ENCODE results near the gene FOXJ2. TPM values are rescaled to one million over a fixed set of nuclear protein-coding genes. Genes with fewer than 3 reads are reported as not detected.

FOXJ2 gene
- total and polyA plus RNA-seq, 2 of the 4 experiments (the other 2 are of a cell fraction): 3.0 to 8.4 TPM

GRCh38 chr12:8075935-8076334 lies 43.4 kb downstream of the FOXJ2 start:
- Histone ChIP-seq H3K27me3 (ENCODE audit: control insufficient read depth, insufficient read depth, low read length) (no peaks in the 10 kb centered on the region), H3K14ac (replicated peaks; ENCODE audit: low read depth, low read length) (no peak overlapping the region), H3K56ac (ENCODE audit: extremely low read depth, insufficient read depth, low read length) (no peak overlapping the region), H2AFZ (replicated peaks; ENCODE audit: low read length, poor library complexity) (no peak overlapping the region), H3K4me2 (ENCODE audit: low read depth, low read length) (no peak overlapping the region), H4K91ac (ENCODE audit: insufficient read depth, low read depth, low read length) (no peak overlapping the region), H4K8ac (ENCODE audit: low read depth in 2 of 2, low read length in 2 of 2) (no peak overlapping the region), H2BK20ac (ENCODE audit: low read depth, low read length) (no peak overlapping the region), H3K9ac (ENCODE audit: low read depth, low read length) (no peak overlapping the region), H2BK5ac (ENCODE audit: low read depth, low read length, poor library complexity, severe bottlenecking) (no peak overlapping the region), H4K5ac (ENCODE audit: low read depth, low read length) (no peak overlapping the region), H3K4me1 (ENCODE audit: control insufficient read depth, insufficient read depth, low read length) (peaks cover 2% of the 10 kb centered on the region), H3K79me1 (ENCODE audit: low read depth in 1 of 2, low read length in 2 of 2) (no peaks in the 10 kb centered on the region), H2AK9ac (replicated peaks; ENCODE audit: low read depth, low read length, poor library complexity) (no peak overlapping the region), H3K4me3 (ENCODE audit: insufficient read depth, low read depth, low read length) (no peak overlapping the region), H3K18ac (ENCODE audit: low read depth, low read length) (no peak overlapping the region), H3K36me3 (ENCODE audit: control insufficient read depth, insufficient read depth, low read length) (no peaks in the 10 kb centered on the region), H3K4ac (ENCODE audit: low read depth, low read length) (no peak overlapping the region), H2BK120ac (ENCODE audit: low read depth, low read length) (no peak overlapping the region), H4K20me1 (ENCODE audit: insufficient read depth, low read length) (no peaks in the 10 kb centered on the region), H3K27ac (ENCODE audit: insufficient read depth, low read length) (no peak overlapping the region), H2BK15ac (ENCODE audit: low read depth, low read length) (no peak overlapping the region), H3K9me3 (ENCODE audit: control insufficient read depth, insufficient read depth, low read length) (no peaks in the 10 kb centered on the region), H2AK5ac (ENCODE audit: low read depth, low read length) (no peak overlapping the region), H3K23ac (ENCODE audit: low read depth, low read length) (no peak overlapping the region), H3K9me1 (ENCODE audit: insufficient read depth, low read length) (no peaks in the 10 kb centered on the region)
- POLR2A ChIA-PET (ENCODE audit: unreplicated experiment): no interaction called here
- in situ Hi-C loops (cut with MboI; ENCODE audit: low sequenced_read_pairs): loop anchor here (5.0 kb wide), 1 partner anchor 34 kb away; no protein-coding TSS in a partner anchor
- TF ChIP-seq CEBPB (IDR thresholded peaks at IDR 0.05; ENCODE audit: low read depth, low read length) (peak; percentile 70), MXI1 (IDR thresholded peaks at IDR 0.05; ENCODE audit: borderline replicate concordance, low read depth, low read length) (no peak)
- WGBS, 2 experiments (ENCODE audit: extremely low coverage in 2 of 2, insufficient read length in 1 of 2): no CpG with 5 or more reads among the region's 6 CpGs
- DNase-seq (no peak), ATAC-seq (ENCODE audit: low read depth) (no peak)
- CTCF ChIA-PET: interaction anchor here (1.4 kb wide), 1 partner anchor 30 kb away, joined by 4 read pairs; no protein-coding TSS in a partner anchor
- dilution Hi-C loops (cut with HindIII; ENCODE audit: low sequenced_read_pairs, unreplicated experiment): no loop called here
- no TSS peak for BruUV-seq (replicated peaks)
- intact Hi-C loops (cut with micrococcal nuclease): loop anchor here (5.0 kb wide), 1 partner anchor 214 kb away; no protein-coding TSS in a partner anchor

Data from IMR-90 (cell line).